Stimulated activated CD4-positive, alpha-beta T cell treated with anti-CD3 and anti-CD28 coated beads, Interleukin-15, amount 100 ng/mL, for 1 hour (primary cell): ENCODE measurements around the gene CRABP1.

Experiments used
- DNase-seq, 2 donors: peaks; one replicate each; pipeline ENCODE4 v3.0.0-alpha.2; 2020; ENCODE audit warnings: low read depth in 1 of 2, low spot score in 1 of 2

CRABP1 gene

GRCh38 chr15:78397382-78397781 is 57.2 kb downstream of the CRABP1 start:
- no peak for DNase-seq
